BLaER1 treated with 17β-estradiol and CSF1 and Interleukin-3, amounts not matched to agents 10 nM and 100 nM (cell line): Measurements from ENCODE around the gene CCDC34.

Experiments used
- H3K27ac ChIP-seq, 11 experiments: shearing (Covaris generic); formaldehyde crosslinking; 2 replicates each; pipeline ENCODE4 v1.8.1; 2022
- H3K27me3 ChIP-seq, 11 experiments: shearing (Covaris generic); formaldehyde crosslinking; 2 replicates each; pipeline ENCODE4 v1.8.1; 2022
- H3K36me3 ChIP-seq, 11 experiments: shearing (Covaris generic); formaldehyde crosslinking; 2 replicates each; pipeline ENCODE4 v1.8.1; 2022
- H3K4me1 ChIP-seq, 10 experiments: shearing (Covaris generic); formaldehyde crosslinking; 2 replicates each; pipeline ENCODE4 v1.8.1; 2022
- H3K4me2 ChIP-seq, 11 experiments: shearing (Covaris generic); formaldehyde crosslinking; 2 replicates each; pipeline ENCODE4 v1.8.1; 2022
- H3K4me3 ChIP-seq, 10 experiments: shearing (Covaris generic); formaldehyde crosslinking; 2 replicates each; pipeline ENCODE4 v1.8.1; 2022
- H3K9ac ChIP-seq, 11 experiments: shearing (Covaris generic); formaldehyde crosslinking; 2 replicates each; pipeline ENCODE4 v1.8.1; 2022
- H3K9me3 ChIP-seq, 11 experiments: shearing (Covaris generic); formaldehyde crosslinking; replicated peaks in 1 of 11; 2 replicates each; pipeline ENCODE4 v1.8.1; 2022
- H4K20me1 ChIP-seq, 11 experiments: shearing (Covaris generic); formaldehyde crosslinking; 2 replicates each; pipeline ENCODE4 v1.8.1; 2022
- Cebpa-rat ChIP-seq, 11 experiments: shearing (Covaris generic); IDR thresholded peaks; 2 replicates each; pipeline ENCODE4 v1.8.1; 2022

CCDC34 gene

GRCh38 chr11:27355575-27356104 is 7.4 kb downstream of the CCDC34 start:
- no peak overlapping the region for H3K9ac ChIP-seq
- H3K36me3 ChIP-seq = peaks cover 0 to 12% (median 0%) of the 10 kb centered on the region in 11 experiments; a peak in 8 of 22 replicates
- no peak for TF ChIP-seq Cebpa-rat (IDR thresholded peaks at IDR 0.05)
- no peak overlapping the region for H3K27ac ChIP-seq
- H4K20me1 ChIP-seq = no peaks in the 10 kb centered on the region
- no peak overlapping the region for H3K4me3 ChIP-seq
- no peak overlapping the region for H3K4me2 ChIP-seq
- H3K4me1 ChIP-seq = peaks cover 0 to 12% (median 8%) of the 10 kb centered on the region in 10 experiments; a peak in 13 of 20 replicates
- no peaks in the 10 kb centered on the region for H3K27me3 ChIP-seq
- no peaks in the 10 kb centered on the region for H3K9me3 ChIP-seq

- H3K36me3 ChIP-seq = peaks cover 2 to 16% (median 7%) of the 10 kb centered on the region in 11 experiments; a peak in 14 of 22 replicates
- peaks cover 0 to 12% (median 8%) of the 10 kb centered on the region in 10 experiments; a peak in 13 of 20 replicates for H3K4me1 ChIP-seq
- no peak for TF ChIP-seq Cebpa-rat (IDR thresholded peaks at IDR 0.05)
- no peaks in the 10 kb centered on the region for H3K27me3 ChIP-seq
- no peaks in the 10 kb centered on the region for H3K9me3 ChIP-seq
- no peak overlapping the region for H3K9ac ChIP-seq
- no peaks in the 10 kb centered on the region for H4K20me1 ChIP-seq
- H3K4me3 ChIP-seq = no peak overlapping the region
- H3K4me2 ChIP-seq = peak overlapping the region in 10 of 11 experiments; percentile 10 to 46 (median 32); a peak in 14 of 22 replicates
- H3K27ac ChIP-seq = peak overlapping the region in 3 of 11 experiments; percentile 4 to 29 (median 25); a peak in 3 of 22 replicates
Measured at GRCh38 chr11:27354359-27354965, 8.6 kb downstream of the CCDC34 start.

DNA sequence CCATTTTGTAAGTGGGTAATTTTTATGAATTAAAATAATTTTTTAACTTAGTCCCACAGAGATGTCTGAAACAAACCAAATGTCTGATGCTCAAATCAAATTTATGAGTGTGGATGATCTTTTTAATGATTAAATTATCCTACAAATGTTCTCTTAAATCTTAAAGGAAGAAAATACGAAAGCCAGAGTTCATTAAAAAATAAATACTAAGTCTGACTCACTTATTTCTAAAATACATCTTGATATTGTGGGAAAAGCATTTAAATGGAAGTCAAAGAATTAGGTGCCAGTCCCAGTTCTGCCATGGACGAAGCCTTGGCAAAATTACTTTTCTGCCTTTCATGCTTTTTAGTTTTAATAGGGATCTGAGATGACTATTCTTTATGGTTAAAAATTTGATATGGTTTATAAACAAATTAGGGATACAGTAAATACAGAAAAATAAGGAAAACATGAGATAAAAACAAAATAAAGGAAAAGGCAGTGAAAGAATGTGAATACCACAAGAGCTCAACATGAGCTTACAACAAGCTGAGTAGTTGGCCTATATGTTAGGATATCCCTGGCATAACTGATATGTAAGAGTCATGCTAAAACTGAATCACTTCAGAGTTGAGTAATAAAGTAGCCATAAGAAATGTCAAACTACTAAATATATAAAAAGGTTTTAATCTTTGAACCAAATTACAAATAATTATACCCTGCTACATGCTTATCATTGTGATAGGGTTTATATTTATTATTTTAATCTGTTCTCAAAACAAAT is 9.2 kb downstream of the CCDC34 start:
- no peak for TF ChIP-seq Cebpa-rat (IDR thresholded peaks at IDR 0.05)
- Histone ChIP-seq H3K9me3 (no peaks in the 10 kb centered on the region), H3K4me1 (peaks cover 0 to 12% (median 8%) of the 10 kb centered on the region in 10 experiments; a peak in 13 of 20 replicates), H4K20me1 (no peaks in the 10 kb centered on the region), H3K9ac (no peak overlapping the region), H3K27ac (peak overlapping the region in 1 of 11 experiments; percentile 29; a peak in 1 of 22 replicates), H3K4me3 (no peak overlapping the region), H3K27me3 (no peaks in the 10 kb centered on the region), H3K36me3 (peaks cover 2 to 16% (median 8%) of the 10 kb centered on the region in 11 experiments; a peak in 14 of 22 replicates), H3K4me2 (no peak overlapping the region; a peak in 2 of 22 replicates)

GRCh38 chr11:27352781-27353180 is 10.2 kb downstream of the CCDC34 start:
- no peaks in the 10 kb centered on the region for H4K20me1 ChIP-seq

GRCh38 chr11:27350511-27350910 is 12.5 kb downstream of the CCDC34 start:
- peaks cover 0 to 12% (median 8%) of the 10 kb centered on the region in 10 experiments; a peak in 13 of 20 replicates for H3K4me1 ChIP-seq
- H3K27me3 ChIP-seq = no peaks in the 10 kb centered on the region
- H3K9me3 ChIP-seq = no peaks in the 10 kb centered on the region
- H3K36me3 ChIP-seq = peaks cover 2 to 21% (median 11%) of the 10 kb centered on the region in 11 experiments; a peak in 14 of 22 replicates
- H3K9ac ChIP-seq = no peak overlapping the region
- no peak for TF ChIP-seq Cebpa-rat (IDR thresholded peaks at IDR 0.05)
- H4K20me1 ChIP-seq = no peaks in the 10 kb centered on the region
- no peak overlapping the region for H3K27ac ChIP-seq
- H3K4me3 ChIP-seq = no peak overlapping the region
- H3K4me2 ChIP-seq = no peak overlapping the region

More at GRCh38 chr11:27352781-27353180, 10.2 kb downstream of the CCDC34 start:
- Histone ChIP-seq H3K4me1 (peaks cover 0 to 12% (median 8%) of the 10 kb centered on the region in 10 experiments; a peak in 13 of 20 replicates), H3K27ac (no peak overlapping the region), H3K4me3 (no peak overlapping the region), H3K9me3 (no peaks in the 10 kb centered on the region), H3K9ac (no peak overlapping the region), H3K36me3 (peaks cover 2 to 16% (median 9%) of the 10 kb centered on the region in 11 experiments; a peak in 14 of 22 replicates), H3K4me2 (no peak overlapping the region), H3K27me3 (no peaks in the 10 kb centered on the region)
- no peak for TF ChIP-seq Cebpa-rat (IDR thresholded peaks at IDR 0.05)

DNA sequence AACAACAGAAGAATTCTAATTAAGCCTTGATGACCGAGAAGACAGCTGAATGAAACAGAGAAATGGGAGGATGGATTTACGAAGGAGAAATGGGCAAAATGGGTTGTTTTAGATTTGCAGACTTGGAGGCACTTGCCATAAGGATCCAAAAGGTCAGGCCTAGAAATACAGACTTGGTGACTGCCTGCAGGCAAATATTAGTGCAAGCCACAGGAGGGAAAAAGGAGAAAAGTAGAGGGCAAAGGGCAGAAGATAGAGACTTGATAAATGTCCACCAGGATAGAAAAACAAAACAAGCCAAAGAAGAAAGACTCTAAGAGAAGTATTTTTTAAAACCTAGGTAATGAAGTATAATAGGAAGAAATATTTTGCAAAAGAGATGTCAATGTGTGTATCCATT is 13.1 kb downstream of the CCDC34 start:
- TF ChIP-seq Cebpa-rat (IDR thresholded peaks at IDR 0.05) = no peak
- Histone ChIP-seq H3K4me3 (no peak overlapping the region), H3K27ac (no peak overlapping the region), H3K27me3 (no peaks in the 10 kb centered on the region), H3K4me2 (no peak overlapping the region), H3K9me3 (no peaks in the 10 kb centered on the region), H3K36me3 (peaks cover 2 to 21% (median 11%) of the 10 kb centered on the region in 11 experiments; a peak in 14 of 22 replicates), H4K20me1 (no peaks in the 10 kb centered on the region), H3K9ac (no peak overlapping the region), H3K4me1 (peaks cover 0 to 9% (median 7%) of the 10 kb centered on the region in 10 experiments; a peak in 13 of 20 replicates)

GRCh38 chr11:27348340-27348873 is 14.6 kb downstream of the CCDC34 start:
- Histone ChIP-seq H3K4me1 (no peaks in the 10 kb centered on the region), H3K4me2 (no peak overlapping the region), H3K27ac (no peak overlapping the region), H4K20me1 (no peaks in the 10 kb centered on the region), H3K4me3 (no peak overlapping the region), H3K36me3 (peaks cover 2 to 21% (median 11%) of the 10 kb centered on the region in 11 experiments; a peak in 14 of 22 replicates), H3K9ac (no peak overlapping the region), H3K27me3 (no peaks in the 10 kb centered on the region), H3K9me3 (no peaks in the 10 kb centered on the region)
- no peak for TF ChIP-seq Cebpa-rat (IDR thresholded peaks at IDR 0.05)

DNA sequence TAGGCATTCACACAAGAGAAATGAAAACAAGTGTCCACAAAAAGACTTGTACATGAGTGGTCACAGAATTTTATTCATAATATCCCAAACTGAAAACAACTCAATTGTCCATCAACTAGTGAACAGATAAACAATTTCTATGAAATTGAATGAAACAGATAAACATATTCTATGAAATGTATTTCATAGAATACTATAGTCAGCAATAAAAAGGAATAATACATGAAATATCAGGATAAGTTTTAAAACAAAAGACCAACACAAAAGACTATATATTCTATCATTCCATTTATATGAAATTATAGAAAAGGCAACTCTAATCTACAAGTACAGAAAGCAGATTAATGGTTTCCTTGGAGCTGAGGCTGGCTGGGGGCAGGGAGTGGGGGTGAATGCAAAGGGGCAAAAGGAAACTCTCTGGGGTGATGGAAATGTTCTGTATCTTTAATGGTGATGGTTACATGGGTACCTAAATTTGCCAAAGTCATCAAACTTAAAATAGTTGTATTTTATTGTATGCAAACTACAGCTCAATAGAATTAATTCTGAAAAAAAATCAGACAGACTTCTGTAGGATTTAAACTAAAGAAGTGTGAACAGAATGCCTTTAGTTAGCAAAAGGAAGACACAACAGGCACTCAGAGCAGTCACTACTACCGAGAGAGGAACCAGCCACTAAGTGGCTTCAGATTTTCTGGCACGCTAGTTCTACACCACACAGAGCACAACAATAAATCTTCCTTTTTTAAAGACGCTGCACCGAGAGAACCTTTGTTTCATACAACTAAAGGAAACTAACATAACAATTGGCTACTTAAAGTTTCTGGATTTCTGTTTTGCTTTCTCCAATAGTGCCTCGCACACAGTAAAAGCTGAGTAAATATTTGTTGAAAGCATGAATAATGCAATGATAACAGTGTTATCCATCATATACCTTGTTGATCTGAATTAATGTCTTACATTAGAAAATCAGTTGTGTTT is 15.4 kb downstream of the CCDC34 start:
- Histone ChIP-seq H3K27me3 (no peaks in the 10 kb centered on the region), H3K4me3 (no peak overlapping the region)

More for the DNA sequence above, 15.4 kb downstream of the CCDC34 start:
- H3K27ac ChIP-seq = no peak overlapping the region
- H3K9me3 ChIP-seq = no peaks in the 10 kb centered on the region
- H3K9ac ChIP-seq = no peak overlapping the region
- no peaks in the 10 kb centered on the region for H3K4me1 ChIP-seq
- peaks cover 2 to 21% (median 10%) of the 10 kb centered on the region in 11 experiments; a peak in 14 of 22 replicates for H3K36me3 ChIP-seq
- no peaks in the 10 kb centered on the region for H4K20me1 ChIP-seq
- no peak overlapping the region for H3K4me2 ChIP-seq
- TF ChIP-seq Cebpa-rat (IDR thresholded peaks at IDR 0.05) = no peak
